NCI-H226 (cell line): ENCODE results near the gene TIMM21.

ENCODE experiments used
- DNase-seq: peaks from one replicate; pipeline ENCODE4 v3.0.0-alpha.2; 2015

Gene TIMM21

GRCh38 chr18:74148543-74149070 lies 284 bp downstream of the TIMM21 start:
- no peak for DNase-seq

GRCh38 chr18:74149878-74150277 lies 1.6 kb downstream of the TIMM21 start:
- no peak for DNase-seq

GRCh38 chr18:74152270-74152669 lies 3.9 kb downstream of the TIMM21 start:
- no peak for DNase-seq

- DNase-seq = no peak
Measured at GRCh38 chr18:74152857-74153256, 4.5 kb downstream of the TIMM21 start.

- DNase-seq = no peak
Measured at GRCh38 chr18:74153377-74153776, 5.1 kb downstream of the TIMM21 start.

GRCh38 chr18:74153793-74154192 lies 5.5 kb downstream of the TIMM21 start:
- no peak for DNase-seq

- no peak for DNase-seq
Measured at GRCh38 chr18:74154716-74155115, 6.4 kb downstream of the TIMM21 start.

GRCh38 chr18:74155276-74155675 lies 7.0 kb downstream of the TIMM21 start:
- DNase-seq = no peak

- DNase-seq = no peak
Measured at GRCh38 chr18:74163019-74163660, 14.8 kb downstream of the TIMM21 start.

- no peak for DNase-seq
Measured at GRCh38 chr18:74166386-74166785, 18.1 kb downstream of the TIMM21 start.

- DNase-seq = no peak
Measured at GRCh38 chr18:74171910-74172606, 23.7 kb downstream of the TIMM21 start.

GRCh38 chr18:74172697-74173433 lies 24.5 kb downstream of the TIMM21 start:
- no peak for DNase-seq

- DNase-seq = no peak
Measured at GRCh38 chr18:74173434-74173750, 25.1 kb downstream of the TIMM21 start.

GRCh38 chr18:74175658-74176057 lies 27.3 kb downstream of the TIMM21 start:
- DNase-seq = no peak

- DNase-seq = no peak
Measured at GRCh38 chr18:74178884-74179283, 30.6 kb downstream of the TIMM21 start.

GRCh38 chr18:74179623-74180199 lies 31.4 kb downstream of the TIMM21 start:
- no peak for DNase-seq

GRCh38 chr18:74182335-74182734 lies 34.0 kb downstream of the TIMM21 start:
- DNase-seq = no peak

GRCh38 chr18:74183130-74183529 lies 34.8 kb downstream of the TIMM21 start:
- DNase-seq = no peak

- no peak for DNase-seq
Measured at GRCh38 chr18:74184875-74185274, 36.6 kb downstream of the TIMM21 start.

GRCh38 chr18:74185860-74186259 lies 37.5 kb downstream of the TIMM21 start:
- no peak for DNase-seq

GRCh38 chr18:74186661-74187060 lies 38.3 kb downstream of the TIMM21 start:
- DNase-seq = no peak

- DNase-seq = no peak
Measured at GRCh38 chr18:74190086-74190485, 41.8 kb downstream of the TIMM21 start.

- DNase-seq = no peak
Measured at GRCh38 chr18:74191577-74191976, 43.3 kb downstream of the TIMM21 start.

GRCh38 chr18:74194691-74195090 lies 46.4 kb downstream of the TIMM21 start:
- DNase-seq = no peak
